NCI-H2227 (cell line): ENCODE data around the gene ST3GAL3.

Source experiments
- DNase-seq: peaks from one replicate; lab custom pipeline; 2025; ENCODE audit not compliant: unreplicated experiment; lab: John Stamatoyannopoulos, UW

ST3GAL3 gene

DNA sequence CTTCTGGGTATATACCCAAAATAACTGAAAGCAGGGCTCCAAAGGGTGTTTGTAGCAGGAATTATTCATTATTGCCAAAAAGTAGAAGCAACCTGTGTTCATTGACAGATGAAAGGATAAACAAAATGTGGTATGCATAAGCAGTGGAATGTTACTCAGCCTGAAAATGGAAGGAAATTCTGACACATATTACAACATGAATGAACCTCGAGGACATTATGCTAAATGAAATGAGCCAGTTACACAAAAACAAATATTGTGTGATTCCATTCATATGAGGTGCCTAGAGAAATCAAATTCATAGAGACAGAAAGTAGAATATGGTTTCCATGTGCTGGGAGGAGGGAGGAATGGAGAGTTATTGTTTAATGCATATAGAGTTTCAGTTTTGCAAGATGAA, 140.0 kb downstream of the ST3GAL3 start:
- no peak for DNase-seq

DNA sequence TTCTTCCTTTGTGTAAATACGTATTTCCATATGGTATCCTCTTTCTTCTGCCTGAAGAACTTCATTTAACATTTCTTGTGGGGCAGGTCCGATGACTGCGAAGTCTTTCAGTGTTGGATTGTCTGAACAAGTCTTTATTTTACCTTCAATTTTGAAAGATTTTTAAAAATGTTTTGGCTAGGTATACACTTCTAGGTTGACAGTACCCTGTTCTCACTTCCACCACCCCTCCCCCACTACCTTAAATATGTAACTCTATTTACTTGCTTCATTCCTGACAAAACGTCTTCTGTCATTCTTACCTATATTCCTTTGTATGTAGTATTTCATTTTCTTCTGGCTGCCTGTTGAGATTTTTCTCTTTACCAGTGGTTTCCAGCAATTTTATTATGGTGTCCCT, 140.5 kb downstream of the ST3GAL3 start:
- no peak for DNase-seq

DNA sequence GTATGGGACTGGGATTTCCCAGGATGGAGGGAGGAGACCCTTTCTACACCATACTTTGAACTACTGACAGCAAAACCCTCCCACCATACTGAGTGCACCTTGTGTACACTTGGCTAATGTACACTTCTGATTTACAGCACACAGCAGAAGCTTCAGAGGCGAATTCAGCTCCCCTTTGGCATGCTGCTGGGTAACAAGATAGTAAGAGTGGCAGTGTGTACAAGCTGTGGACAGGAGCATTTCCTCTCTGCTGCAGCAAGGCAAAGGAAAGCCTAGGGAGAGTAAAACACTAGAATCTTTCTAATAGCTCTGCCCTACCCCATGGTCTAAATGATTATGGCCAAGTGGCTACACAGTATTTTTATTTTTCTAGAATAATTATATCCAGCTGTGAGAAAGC, 142.3 kb downstream of the ST3GAL3 start:
- no peak for DNase-seq

DNA sequence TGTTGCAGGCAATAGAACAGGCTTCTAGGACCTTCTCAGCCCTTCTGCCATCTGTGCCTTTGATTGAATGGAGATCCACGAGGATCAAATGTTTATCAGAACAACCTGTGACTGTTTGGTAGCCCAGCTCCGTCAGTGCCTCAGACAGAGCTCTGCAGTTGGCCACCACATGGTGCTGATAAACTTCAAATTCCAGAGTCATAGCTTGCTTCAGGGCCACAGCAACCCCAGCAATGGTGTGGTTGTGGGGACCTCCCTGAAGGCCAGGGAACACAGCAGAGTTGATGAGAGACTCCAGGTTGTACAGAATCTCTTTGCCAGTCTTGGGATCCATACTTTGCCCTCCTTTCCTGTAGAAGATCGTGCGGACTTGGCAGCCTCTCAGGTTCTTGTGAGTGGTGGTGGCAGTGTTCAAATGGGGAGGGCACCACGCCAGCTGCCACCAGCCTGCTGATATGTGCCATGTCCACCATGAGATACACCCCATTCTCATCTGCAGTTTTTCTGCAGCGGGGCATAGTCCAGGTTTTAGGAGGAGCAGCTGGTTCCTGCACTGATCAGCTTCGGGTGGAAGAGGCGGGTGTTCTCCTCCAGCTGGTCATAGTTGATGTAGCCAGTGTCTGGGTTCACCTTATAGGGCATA, 143.4 kb downstream of the ST3GAL3 start:
- DNase-seq = no peak

DNA sequence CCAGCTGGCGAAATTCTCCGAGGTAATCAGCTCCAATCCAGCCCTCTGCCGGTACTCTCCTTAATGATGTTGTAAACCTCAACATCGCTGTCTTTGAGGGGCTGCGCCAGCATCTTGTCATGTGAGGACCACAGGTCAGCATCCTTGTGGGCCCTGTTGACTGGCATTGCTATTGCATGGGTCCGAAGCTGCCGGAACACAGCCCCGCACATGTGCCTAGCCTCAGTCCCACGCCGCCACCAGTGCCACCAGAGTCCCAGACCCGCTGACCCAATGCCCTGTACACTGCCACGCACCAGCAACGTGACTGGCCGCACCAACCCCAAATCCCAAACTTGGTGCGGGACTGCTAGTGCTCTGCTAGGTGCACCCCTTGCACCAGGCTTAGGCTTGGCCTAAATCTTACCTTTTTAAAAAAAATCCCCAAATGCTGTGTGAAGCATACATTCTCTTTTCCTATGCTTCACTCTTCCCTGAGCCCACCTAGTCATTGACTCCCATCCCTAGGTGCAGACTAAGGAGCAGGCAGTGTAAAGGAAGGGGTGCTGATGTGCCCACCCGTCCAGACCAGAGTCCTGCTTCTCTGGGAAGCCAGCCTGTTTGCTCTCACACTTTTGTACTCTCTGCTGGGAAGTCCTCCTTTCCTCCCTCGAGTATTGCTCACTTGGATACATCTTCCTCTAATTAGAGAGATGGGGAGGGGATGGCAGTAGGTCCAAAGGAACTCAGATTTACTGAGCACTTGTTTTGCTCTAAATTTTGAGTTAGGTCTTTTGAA, 144.4 kb downstream of the ST3GAL3 start:
- DNase-seq = no peak

DNA sequence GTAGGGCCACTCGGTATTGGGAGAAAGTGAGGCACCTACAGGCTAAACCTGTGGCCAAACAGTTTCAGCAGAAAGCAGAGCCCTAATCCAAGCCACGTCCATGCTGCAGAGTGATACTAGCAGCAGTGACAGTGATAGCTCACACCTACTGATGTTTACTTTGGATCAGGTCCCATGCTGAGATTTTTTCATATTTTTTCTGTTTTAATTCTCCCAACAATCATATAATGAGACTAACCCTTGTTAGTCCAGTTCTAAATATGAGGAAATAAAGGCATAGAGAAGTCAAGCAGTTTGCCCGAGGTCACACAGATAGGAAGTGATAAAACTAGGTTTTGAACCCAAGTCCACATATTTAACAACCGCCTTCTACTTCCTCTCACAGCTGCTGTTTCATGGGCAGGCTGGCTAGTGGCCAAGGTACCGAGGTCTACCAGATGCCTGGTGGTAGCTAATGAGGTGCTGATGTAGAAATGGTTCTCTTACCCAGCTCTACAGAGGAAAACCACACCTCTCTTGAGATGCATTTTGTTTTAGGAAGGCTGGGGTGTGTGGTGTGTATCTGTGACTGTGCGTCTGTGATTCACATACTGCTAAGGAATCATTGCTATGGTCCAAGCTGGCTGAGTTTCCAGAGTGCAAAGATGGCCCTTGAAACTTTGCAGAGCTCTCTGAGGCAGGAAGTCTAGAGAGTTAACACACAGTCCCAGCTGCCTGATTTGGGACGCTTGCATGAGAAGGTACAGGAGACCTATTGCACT, 146.0 kb downstream of the ST3GAL3 start:
- DNase-seq = no peak

DNA sequence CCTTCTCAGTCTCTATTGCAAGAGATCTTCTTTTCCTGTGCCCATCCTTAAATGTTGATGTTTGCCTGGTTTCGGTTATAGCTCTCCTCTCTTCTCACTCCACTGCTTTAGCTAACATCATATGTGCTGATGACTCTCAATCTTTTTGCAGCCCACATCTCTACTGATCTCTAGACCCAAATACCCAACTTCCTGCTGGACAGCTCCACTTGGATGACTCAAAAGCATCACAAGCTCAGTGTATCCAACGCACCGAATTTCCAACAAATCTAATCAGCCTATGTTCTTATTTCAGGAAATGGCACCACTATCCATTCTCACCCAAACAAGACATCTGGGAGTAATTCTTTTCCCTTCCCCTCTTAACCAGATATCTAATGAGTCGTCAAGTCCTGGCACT, 147.1 kb downstream of the ST3GAL3 start:
- DNase-seq = no peak

DNA sequence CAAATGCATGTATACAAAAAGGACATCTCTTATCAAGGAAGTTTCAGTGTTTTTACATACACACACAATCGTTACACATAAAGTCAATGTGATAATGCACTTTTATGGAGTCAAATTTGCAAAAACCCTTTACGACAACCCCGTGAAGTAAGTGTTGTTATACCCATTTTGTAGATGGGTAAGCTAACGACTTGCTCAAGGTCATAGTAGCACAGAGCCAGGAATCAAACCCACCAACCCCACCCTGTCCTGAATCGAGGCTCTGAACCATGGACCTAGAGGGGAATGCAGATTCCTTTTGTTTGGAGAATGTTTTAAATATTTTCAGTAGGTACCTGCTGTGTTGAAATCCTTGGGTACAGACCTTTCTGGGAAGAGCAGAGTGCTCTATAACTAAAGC, 148.9 kb downstream of the ST3GAL3 start:
- DNase-seq = no peak

DNA sequence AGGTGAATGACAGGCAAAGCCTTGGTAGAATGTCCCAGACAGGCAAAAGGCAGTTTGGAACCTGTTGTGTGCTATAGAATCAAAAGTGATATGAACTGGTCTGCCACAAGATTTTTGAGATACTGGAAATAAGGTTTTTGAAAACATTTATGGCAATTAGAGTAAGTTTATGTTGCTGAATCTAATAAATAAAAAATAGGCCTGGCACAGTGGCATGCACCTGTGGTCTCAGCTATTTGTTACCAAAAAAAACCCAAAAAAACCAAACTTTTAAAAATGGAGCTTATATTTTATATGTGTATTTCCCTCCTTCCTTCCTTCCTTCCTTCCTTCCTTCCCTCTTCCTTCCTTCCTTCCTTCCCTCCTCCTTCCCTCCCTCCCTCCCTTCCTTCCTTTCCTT, 149.8 kb downstream of the ST3GAL3 start:
- DNase-seq = no peak

DNA sequence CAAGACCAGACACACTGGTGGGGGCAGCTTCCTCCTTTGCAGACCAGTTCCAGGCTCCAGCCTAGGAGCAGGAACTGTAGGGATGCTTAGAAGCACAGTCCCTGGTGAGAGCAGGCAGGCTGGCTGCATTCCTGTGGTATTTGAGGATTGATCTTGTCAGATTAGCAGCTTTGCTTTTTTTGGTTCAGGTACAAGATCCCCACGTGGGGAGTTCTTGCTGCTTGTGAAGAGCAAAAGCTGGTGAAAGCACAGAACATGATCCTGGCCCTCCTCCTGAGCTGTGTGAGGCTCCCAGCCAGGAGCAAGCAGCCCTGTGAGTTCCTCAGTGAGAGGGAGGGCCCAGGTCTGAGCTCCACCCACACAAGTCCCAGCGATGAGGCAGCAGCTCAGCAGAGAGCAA, 151.0 kb downstream of the ST3GAL3 start:
- DNase-seq = no peak

DNA sequence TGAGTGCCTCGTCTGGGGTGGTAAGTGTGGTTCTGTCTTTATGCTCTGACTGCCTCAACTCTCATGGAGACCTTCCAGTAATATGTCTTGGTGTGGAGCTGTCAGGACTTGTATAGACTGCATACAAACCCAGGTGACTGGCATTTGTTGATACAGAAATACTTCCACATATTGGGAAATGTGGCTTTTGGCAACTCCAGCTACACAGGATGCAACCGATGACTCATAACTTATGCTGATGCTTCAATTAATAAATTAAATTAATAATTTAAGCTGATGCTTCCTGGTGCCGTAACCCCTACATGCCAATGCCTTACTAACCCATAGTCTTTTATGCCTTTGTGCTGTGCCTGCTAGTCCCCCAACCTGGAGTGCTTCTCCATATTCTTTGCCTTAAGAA, 154.0 kb downstream of the ST3GAL3 start:
- DNase-seq = no peak

DNA sequence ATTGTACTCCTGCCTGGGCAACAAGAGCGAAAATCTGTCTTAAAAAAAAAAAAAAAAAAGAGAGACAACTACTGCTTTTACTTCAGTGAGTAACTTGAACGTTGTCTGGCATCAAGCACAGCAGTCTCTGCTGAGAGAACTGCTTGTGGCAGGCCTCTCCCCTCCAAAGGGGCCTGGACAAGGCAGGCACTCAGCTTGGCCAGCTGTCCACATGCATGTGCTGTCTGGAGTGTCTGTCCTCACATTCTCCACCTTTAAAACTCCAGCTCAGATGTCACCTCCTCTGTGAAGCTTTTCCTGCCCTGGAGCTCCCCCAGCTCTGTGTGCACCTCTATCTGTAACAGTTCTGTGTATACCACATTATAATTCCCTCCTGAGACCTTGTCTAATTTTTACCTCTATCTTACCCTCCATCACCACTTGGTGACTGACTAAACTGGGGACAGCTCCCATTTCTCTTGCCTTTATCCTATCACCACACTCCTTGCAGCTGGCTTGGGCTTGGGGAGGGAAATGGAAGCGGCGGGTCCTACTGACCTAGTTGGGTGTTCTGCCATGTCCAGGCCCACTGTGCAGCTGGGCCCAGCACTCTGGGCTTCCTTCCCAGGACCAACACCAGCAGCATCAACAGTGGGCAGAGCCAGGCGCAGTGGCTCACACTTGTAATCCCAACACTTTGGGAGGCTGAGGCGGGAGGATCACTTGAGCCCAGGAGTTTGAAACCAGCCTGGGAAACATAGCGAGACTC, 154.8 kb downstream of the ST3GAL3 start:
- DNase-seq = no peak

DNA sequence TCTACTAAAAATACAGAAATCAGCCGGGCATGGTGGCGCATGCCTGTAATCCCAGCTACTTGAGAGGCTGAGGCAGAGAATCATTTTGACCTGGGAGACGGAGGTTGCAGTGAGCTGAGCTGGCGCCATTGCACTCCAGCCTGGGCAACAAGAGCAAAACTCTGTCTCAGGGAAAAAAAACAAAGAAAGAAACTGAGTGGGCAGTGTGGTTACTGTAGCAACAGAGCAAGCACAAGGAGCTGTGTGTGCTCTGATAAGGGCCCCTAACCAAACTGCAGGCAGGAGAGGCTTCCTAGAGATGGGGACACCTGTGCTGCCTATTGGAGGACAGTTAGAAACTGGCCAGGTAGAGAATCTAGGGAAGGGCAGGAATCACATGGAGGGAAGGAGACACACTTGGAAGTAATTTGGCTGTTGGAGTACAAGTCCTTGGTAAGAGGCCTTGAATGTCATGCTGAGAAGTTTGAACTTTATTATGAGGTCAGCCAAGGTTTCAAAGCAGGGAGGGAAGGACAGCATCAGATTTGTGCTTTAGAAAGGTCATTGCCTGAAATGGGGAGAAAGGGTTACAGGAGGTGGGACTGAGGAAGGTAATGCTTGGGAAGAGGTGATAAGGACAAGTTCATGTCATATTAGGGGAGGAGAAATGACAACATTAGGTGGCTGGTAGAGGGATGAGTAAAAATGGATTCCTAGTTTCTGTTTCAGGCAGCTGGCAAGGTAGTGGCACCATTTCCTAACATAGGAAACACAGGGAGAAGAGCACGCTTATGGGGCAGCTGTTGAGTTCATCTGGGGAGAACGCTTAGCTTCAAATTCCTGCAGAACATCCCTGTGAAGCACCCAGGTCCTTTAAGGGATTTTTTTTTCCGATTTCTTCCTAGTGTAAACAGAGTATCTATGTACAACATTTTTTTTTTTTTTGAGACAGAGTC, 157.0 kb downstream of the ST3GAL3 start:
- no peak for DNase-seq

DNA sequence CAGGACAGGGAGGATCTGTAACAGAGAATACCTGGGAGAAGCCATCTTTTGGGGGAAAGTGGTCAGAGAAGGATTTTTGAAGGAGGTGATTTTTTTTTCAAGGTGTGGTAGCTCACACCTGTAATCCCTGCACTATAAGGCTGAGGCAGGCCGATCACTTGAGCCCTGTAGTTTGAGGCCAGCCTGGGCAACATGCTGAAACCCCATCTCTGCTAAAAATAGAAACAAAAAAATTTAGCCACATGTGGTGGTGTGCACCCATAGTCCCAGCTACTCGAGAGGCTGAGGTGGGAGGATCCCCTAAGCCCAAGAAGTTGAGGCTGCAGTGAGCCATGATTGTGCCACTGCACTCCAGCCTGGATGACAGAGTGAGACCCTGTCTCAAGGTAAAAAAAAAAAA, 158.9 kb downstream of the ST3GAL3 start:
- no peak for DNase-seq

DNA sequence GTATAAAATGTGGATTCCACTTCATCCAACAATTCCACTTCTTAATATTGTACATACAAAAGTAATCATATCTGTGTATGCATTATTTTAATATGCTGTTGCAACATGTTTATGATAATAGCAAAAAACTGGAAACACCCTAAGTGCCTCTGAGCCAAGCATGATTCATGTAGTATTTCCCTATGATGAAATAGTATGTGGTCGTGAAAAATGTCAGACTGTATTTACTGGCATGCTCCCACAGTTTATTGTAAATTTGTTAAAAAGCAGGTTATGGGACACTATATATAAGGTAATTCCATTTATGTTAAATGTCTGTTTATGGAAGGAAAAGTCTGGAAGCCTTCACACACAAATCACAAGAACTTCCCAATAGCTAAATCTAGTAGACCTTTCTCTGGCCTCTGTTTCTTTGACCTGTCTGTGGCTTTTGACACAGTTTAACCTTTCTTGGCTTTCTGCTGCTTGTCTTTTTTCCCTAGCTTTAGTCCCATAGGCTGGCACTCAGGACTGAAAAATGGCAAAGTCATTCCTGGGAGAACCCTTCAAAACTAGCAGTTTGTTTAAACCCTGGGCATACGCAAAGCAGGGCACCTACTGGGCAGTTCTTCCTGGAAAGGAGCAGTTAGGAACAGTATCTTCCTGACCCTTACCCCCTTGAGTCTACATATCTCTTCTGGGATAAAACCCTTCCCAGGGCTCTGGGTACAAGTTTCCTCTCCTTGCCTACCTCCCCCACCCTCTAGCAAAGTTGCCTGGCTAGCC, 160.8 kb downstream of the ST3GAL3 start:
- no peak for DNase-seq

DNA sequence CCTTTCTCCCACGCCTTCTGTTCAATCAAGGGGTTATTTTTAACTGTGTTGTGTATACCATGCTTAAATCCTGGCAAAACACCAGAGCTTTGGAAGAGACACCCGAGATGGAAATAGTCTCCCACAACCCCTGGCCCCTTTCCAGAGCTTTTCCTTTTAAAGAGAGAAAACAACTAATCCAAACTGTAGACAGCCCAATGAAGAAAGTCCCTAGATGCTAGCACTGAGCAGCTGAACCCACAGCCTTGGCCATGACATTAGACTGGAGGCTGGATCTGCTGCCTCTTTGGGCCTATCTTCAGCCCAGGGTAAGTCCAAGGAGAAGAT, 161.4 kb downstream of the ST3GAL3 start:
- no peak for DNase-seq

DNA sequence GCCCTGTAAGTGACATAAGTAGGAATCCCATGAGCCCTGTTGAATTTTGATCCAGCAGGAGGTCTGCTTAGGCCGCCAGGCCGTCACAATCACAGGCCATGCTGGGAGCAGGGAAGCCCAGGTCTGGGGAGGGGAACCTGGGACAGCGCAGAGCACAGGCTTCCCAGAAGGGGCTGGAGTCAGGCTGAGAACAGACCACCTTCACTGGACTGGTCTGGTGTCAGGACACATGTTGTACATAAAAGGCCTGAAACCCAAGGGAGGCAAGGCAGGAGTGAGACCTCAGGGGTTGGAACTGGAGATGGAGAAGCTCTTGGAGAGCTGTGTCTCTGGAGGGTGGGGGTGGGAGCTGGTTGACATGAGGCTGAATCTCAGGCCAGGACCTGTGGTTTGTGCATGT, 163.0 kb downstream of the ST3GAL3 start:
- no peak for DNase-seq

DNA sequence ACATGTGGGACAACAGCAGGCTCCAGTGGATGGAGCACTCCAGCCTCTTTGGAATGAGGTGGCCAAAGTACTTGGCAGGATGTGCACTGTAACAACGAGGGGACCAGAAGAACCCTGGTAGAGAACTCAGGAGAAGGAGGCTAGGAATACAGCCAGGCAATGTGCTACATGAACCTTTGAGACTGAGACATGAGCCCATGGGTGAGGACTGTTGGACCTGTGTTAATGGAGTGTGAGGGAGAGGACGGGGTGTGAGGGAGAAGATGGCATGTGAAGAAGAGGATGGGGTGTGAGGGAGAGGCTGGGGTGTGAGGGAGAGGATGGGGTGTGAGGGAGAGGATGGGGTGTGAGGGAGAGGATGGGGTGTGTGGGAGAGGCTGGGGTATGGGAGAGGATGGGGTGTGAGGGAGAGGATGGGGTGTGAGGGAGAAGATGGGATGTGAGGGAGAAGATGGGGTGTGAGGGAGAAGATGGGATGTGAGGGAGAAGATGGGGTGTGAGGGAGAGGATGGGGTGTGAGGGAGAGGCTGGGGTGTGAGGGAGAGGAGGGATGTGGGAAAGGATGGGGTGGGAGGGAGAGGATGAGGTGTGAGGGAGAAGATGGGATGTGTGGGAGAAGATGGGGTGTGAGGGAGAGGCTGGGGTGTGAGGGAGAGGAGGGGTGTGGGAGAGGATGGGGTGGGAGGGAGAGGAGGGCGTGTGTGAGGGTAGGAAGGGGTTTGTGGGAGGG, 164.0 kb downstream of the ST3GAL3 start:
- no peak for DNase-seq

DNA sequence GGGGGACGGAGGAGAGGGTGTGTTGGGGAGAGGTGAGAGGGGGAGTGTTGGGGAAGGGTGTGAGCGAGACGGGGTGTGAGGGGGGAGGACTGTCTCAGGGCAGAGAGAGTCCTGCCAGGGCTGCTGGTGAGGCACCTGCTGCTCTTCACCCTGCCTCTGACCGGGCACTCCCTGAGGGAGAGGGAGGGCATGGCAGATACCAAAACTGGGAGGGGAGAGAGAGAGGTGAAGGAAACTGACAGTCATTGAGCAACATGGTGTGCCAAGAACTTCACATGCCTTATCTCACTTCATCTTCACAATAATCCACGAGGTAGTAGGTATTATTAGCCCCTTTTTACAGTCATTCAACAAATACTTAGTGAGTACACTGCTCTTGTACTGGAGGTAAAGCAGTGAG, 164.9 kb downstream of the ST3GAL3 start:
- no peak for DNase-seq
